Thyroid gland (tissue), 4 donors: Measurements from ENCODE around the gene SCPEP1. TPM values are rescaled to one million over a fixed set of nuclear protein-coding genes. Genes with fewer than 3 reads are reported as not detected.

Source experiments
- DNase-seq, 2 donors: peaks; one replicate each; pipeline ENCODE4 v3.0.0-alpha.2; 2019
- H3K27ac ChIP-seq, 3 donors: fragments of 200-600 bp; sonication (generic); 1 replicate in 2 of 3; 2 replicates in 1 of 3; pipeline ENCODE4 v1.5.1; 2016 to 2019; ENCODE audit warnings: mild to moderate bottlenecking in 1 of 3, moderate library complexity in 1 of 3
- H3K27me3 ChIP-seq: fragments of 200-600 bp; sonication (generic); one replicate; pipeline ENCODE4 v1.5.1; 2019
- H3K36me3 ChIP-seq, 2 donors: fragments of 200-600 bp; sonication (generic); one replicate each; pipeline ENCODE4 v1.5.1; 2016 to 2019
- H3K4me1 ChIP-seq, 2 donors: fragments of 200-600 bp; sonication (generic); one replicate each; pipeline ENCODE4 v1.5.1; 2017 to 2019
- H3K4me3 ChIP-seq, 3 donors: fragments of 200-600 bp; sonication (generic); replicated peaks in 1 of 3; 1 replicate in 2 of 3; 2 replicates in 1 of 3; pipeline ENCODE4 v1.5.1; 2016; ENCODE audit warnings: mild to moderate bottlenecking in 1 of 3
- H3K9me3 ChIP-seq: fragments of 200-600 bp; sonication (generic); one replicate; pipeline ENCODE4 v1.5.1; 2017
- POLR2A ChIP-seq, 2 donors: fragments of 450-650 bp; IDR thresholded peaks; one replicate each; pipeline ENCODE4 v1.6.1; 2017; ENCODE audit warnings: antibody characterized with exemption in 2 of 2, mild to moderate bottlenecking in 2 of 2, moderate library complexity in 1 of 2
- WGBS, 2 donors: methylation state at CpG; one replicate each; pipeline ENCODE4 v1.1.5; 2017; 5-methylcytosine and 5-hydroxymethylcytosine counted together
- intact Hi-C: fragments of 100-400 bp; cut with DNase I; formaldehyde crosslinking; loops from one replicate; pipeline ENCODE4 v1.15.1; 2023
- total RNA-seq, 4 donors: library from RNA; depleted of rRNA; stranded (reverse); fragments of >200 nt; gene quantifications; one replicate each; pipeline ENCODE4 v1.2.3, GENCODE V29; 2016
- TF ChIP-seq, protein P1 (sequence below), 6 experiments: fragments of 200-600 bp in 3 of 6; fragments of 450-650 bp in 3 of 6; sonication (generic) in 3 of 6; IDR thresholded peaks; one replicate each; pipeline ENCODE4 v1.5.1; 2016 to 2019; ENCODE audit warnings: antibody characterized with exemption in 6 of 6, mild to moderate bottlenecking in 2 of 6, inconsistent platforms in 1 of 6, moderate library complexity in 1 of 6

The SCPEP1 gene, protein sequence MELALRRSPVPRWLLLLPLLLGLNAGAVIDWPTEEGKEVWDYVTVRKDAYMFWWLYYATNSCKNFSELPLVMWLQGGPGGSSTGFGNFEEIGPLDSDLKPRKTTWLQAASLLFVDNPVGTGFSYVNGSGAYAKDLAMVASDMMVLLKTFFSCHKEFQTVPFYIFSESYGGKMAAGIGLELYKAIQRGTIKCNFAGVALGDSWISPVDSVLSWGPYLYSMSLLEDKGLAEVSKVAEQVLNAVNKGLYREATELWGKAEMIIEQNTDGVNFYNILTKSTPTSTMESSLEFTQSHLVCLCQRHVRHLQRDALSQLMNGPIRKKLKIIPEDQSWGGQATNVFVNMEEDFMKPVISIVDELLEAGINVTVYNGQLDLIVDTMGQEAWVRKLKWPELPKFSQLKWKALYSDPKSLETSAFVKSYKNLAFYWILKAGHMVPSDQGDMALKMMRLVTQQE
- total RNA-seq, result 100 to 1,000 TPM; 260 to 354 (median 284) TPM

DNA sequence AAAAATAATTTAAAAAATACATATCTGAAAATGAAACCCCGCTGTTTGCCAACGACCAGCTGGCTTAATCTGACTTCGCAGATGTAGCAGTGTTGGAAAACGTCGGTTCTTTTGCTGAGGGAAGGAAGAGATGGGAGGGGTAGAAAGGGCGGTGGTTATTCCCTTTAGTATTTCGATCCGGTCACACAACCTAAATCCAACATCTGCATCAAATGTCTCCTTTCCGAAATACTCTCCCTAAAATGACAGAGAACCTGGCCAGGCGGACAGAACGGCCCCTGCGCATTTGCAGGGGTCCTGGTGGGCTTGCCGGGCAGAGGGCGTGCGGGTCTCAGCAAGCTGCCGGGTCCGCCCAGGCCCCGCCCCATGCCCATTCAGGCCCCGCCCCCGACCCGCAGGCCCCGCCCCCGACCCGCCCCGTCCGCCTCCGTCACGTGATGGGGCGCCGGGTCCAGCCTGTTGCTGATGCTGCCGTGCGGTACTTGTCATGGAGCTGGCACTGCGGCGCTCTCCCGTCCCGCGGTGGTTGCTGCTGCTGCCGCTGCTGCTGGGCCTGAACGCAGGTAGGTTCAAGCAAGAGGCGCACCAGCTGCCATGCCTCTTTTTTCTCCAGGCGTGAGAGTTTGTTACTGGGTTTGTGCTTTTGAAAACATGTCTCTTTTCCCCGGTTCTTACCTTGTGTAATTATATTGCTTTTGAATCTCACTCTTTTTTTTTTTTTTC, at the start of gene SCPEP1:
TSS of gene SCPEP1 (plus strand) at position 459 of the 723 bp plus-strand sequence. CDS start at position 488, 29 bp downstream.
- peak within 1 kb of the TSS in 2 of 3 donors; percentile 39 to 73 for H3K4me3 ChIP-seq
- H3K4me1 ChIP-seq, result peaks cover 45 to 53% of the 10 kb centered on the region in 2 donors
- H3K36me3 ChIP-seq, result peaks cover 0 to 15% of the 10 kb centered on the region in 2 donors
- peak; percentile 70 to 91 for TF ChIP-seq POLR2A (IDR thresholded peaks at IDR 0.05)
- TF ChIP-seq, protein P1, sequence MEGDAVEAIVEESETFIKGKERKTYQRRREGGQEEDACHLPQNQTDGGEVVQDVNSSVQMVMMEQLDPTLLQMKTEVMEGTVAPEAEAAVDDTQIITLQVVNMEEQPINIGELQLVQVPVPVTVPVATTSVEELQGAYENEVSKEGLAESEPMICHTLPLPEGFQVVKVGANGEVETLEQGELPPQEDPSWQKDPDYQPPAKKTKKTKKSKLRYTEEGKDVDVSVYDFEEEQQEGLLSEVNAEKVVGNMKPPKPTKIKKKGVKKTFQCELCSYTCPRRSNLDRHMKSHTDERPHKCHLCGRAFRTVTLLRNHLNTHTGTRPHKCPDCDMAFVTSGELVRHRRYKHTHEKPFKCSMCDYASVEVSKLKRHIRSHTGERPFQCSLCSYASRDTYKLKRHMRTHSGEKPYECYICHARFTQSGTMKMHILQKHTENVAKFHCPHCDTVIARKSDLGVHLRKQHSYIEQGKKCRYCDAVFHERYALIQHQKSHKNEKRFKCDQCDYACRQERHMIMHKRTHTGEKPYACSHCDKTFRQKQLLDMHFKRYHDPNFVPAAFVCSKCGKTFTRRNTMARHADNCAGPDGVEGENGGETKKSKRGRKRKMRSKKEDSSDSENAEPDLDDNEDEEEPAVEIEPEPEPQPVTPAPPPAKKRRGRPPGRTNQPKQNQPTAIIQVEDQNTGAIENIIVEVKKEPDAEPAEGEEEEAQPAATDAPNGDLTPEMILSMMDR (IDR thresholded peaks at IDR 0.05), result no peak
- intact Hi-C loops, result no loop called here
- H3K9me3 ChIP-seq, result no peaks in the 10 kb centered on the region
- WGBS, 2 donors, result 1 to 4% methylated on average over 28 to 30 of the region's 42 CpGs
- no peaks in the 10 kb centered on the region for H3K27me3 ChIP-seq
- H3K27ac ChIP-seq, result peak within 1 kb of the TSS; percentile 49 to 73 (median 68)
- peak; percentile 87 to 89 for DNase-seq

DNA sequence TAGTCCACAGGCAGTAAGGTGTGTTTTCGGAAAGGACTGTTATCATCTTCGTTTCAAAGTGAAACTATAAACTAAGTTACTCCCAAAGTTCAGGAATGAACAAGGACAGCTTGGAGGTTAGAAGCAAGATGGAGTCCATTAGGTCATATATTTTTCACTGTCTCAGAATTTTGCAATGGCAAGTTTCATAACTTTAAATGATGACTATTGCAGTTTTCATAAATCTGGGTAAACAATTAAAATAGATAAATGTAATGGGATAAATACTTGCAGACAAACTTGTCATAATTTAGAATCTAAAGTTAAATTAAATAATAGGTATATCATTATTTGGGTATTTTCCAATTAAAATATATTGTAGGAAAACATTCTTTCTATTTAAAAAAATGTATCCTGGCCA, 49.3 kb upstream of the SCPEP1 start:
- TF ChIP-seq POLR2A (IDR thresholded peaks at IDR 0.05), result no peak
- TF ChIP-seq, protein P1 (IDR thresholded peaks at IDR 0.05), result no peak
- 96 to 97% methylated on average over 2 of the region's 2 CpGs for WGBS, 2 donors
- H3K4me1 ChIP-seq, result no peaks in the 10 kb centered on the region

DNA sequence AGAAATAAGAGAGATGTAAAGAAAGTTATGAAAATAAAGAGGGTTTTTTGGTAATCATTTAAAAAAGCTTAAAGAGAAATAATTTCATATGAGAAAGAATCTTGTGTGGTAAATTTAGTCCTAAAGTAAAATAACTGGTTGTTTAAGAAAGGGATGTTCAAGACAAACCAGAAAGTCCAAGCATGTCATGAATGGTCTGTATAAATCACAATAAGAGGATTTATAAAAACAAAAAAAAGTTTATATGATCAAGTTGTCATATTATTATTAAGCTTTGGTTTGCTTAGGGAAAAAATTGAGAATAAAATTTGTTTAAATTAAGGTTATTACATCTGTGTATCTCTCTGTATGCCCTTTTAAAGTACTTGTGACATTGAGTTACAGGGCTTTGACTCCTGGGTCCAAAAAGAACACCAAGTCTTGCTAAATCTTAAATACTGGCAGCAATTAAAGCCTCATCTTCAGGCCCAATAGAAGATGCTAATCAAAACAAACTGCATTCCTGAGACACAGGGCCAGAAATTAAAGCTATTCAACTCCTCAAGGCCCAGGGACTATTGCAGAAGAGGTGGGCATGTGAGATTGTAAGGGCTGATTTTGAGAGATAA, 48.5 kb upstream of the SCPEP1 start:
- TF ChIP-seq POLR2A (IDR thresholded peaks at IDR 0.05), result no peak
- TF ChIP-seq, protein P1 (IDR thresholded peaks at IDR 0.05), result no peak
- no peak for DNase-seq
- no peaks in the 10 kb centered on the region for H3K27me3 ChIP-seq
- H3K36me3 ChIP-seq, result peaks cover 0 to 5% of the 10 kb centered on the region in 2 donors
- no peaks in the 10 kb centered on the region for H3K4me1 ChIP-seq
- intact Hi-C loops, result no loop called here
- H3K9me3 ChIP-seq, result no peaks in the 10 kb centered on the region
- no peak overlapping the region for H3K4me3 ChIP-seq
- no peak overlapping the region for H3K27ac ChIP-seq

More for the DNA sequence above, 49.3 kb upstream of the SCPEP1 start:
- Histone ChIP-seq H3K27ac (no peak overlapping the region), H3K27me3 (no peaks in the 10 kb centered on the region), H3K4me3 (no peak overlapping the region), H3K9me3 (no peaks in the 10 kb centered on the region), H3K36me3 (no peaks in the 10 kb centered on the region)
- DNase-seq, result no peak
- intact Hi-C loops, result no loop called here

DNA sequence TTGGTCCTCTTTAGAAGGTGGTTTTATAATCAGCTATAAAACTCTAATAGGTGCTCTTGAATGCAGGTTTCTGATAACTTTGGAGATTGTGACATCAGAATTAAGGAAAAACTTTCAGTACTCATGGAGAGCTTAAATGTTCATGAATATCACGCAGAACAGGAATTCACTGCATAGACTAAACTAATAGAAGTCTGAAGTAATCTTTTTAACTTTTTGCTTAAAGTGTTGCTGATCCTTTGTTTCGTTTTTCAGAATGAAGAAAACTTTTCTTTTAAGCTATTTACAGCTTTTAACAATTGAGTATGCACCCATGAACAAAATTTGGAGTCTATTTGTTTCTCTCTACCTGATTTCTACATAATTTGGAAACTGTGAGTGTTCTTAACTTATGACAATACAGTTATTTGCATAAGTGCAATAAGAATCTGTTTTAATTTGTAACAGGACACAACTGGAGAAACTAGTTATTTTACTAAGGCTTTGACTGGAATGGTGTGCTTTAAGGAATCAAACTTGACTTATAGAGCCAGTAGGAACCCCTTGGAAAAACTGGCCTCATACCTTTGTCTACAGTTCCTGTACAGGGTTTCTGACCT, 47.1 kb upstream of the SCPEP1 start:
- WGBS, 2 donors, result 98% methylated on average over 2 of the region's 2 CpGs
- Histone ChIP-seq H3K36me3 (peaks cover 0 to 6% of the 10 kb centered on the region in 2 donors), H3K4me3 (no peak overlapping the region), H3K4me1 (no peaks in the 10 kb centered on the region), H3K27me3 (no peaks in the 10 kb centered on the region), H3K27ac (no peak overlapping the region), H3K9me3 (no peaks in the 10 kb centered on the region)
- intact Hi-C loops, result no loop called here
- no peak for DNase-seq
- TF ChIP-seq, protein P1 (IDR thresholded peaks at IDR 0.05), result no peak
- TF ChIP-seq POLR2A (IDR thresholded peaks at IDR 0.05), result no peak
